ENCODE data around the gene ITGB1.
A peak's percentile ranks its signal among the peaks of the same experiment; 100 is the strongest.

Gene ITGB1

DNA sequence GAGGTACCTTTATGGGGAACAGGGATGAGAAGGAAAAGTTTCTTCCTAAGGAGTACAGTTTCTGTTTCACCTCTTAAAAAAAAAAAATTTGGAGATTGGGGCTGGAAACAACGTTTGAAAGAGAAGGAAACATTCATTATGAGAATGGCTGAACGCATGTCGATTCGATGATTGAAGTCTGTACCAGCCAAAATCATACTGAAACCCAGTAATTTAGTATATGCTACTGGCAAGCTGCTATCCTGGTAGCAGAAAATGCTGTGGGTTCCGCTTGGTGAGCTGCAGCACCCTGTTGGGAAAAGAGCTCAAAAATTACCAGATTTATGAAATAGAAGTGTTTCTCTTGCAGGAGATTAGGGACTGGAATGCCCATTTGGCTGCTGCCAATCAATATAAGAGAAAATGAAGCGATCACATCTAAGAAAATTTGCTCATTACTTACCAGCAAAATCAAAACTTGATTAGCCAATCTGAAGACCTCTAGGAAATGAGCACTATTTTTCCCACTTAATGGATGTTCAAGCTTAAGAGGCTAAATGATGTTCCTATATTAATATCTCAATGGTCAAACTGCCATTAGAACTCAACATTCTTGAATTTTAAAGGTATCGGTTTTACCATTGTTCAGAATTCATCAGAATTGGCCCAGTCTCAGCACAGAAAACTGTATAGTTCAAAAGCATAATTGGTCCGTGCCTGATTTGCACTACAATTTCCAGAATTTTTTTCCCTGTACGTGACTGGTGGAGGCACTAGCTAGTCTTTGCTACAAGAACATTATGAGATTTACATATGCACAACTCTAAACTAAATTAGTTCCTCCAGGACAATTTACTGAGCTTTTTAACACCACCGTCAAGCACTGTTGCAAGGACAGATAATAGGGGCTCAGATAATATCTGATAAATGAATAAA, 1.2 kb upstream of the ITGB1 start:
- TF ChIP-seq, protein P1, sequence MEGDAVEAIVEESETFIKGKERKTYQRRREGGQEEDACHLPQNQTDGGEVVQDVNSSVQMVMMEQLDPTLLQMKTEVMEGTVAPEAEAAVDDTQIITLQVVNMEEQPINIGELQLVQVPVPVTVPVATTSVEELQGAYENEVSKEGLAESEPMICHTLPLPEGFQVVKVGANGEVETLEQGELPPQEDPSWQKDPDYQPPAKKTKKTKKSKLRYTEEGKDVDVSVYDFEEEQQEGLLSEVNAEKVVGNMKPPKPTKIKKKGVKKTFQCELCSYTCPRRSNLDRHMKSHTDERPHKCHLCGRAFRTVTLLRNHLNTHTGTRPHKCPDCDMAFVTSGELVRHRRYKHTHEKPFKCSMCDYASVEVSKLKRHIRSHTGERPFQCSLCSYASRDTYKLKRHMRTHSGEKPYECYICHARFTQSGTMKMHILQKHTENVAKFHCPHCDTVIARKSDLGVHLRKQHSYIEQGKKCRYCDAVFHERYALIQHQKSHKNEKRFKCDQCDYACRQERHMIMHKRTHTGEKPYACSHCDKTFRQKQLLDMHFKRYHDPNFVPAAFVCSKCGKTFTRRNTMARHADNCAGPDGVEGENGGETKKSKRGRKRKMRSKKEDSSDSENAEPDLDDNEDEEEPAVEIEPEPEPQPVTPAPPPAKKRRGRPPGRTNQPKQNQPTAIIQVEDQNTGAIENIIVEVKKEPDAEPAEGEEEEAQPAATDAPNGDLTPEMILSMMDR (IDR thresholded peaks at IDR 0.05; ENCODE audit: insufficient read depth, low read depth, low read length, missing control alignments): no peak
- H3K4me3 ChIP-seq (ENCODE audit: low read depth, low read length): peak overlapping the region; percentile 85
- peak; percentile 82 for DNase-seq (ENCODE audit: low read depth)

DNA sequence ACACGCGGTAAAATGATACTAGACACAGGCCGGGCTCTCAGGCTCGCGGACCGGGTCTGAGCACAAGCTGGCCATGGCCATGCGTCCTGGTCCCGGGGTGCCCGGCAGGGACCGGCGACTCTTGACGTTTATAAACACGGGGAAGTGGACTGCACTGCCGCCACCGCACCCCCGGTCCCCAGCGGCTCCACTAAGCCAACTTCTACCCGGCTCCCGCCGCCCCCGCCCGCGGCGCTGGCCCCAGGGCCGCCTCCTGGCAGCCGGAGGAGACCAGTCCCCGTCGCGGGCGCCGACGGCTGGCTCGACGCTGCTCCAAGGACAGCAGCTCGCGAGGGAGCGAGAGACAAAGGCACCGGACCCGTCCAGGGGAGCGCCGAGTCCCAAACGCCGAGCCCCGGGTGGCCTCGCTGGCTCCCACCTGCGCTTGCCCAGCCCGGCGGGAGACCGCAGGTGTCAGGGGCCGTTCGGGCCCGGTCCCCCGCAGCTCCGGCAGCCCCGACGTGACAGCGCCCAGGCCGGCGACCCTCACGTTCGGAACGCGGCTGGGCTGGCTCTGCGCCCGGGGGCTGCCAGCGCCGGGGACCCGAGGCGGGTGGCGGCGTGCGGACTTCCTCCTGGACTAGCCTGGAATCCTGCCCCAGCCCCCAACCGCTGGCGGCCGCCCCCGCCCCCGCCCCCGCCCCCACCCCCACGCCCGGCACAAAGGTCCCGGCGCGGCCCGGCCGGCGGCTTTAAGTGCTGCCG, 517 bp downstream of the ITGB1 start:
- TF ChIP-seq, protein P1 (IDR thresholded peaks at IDR 0.05; ENCODE audit: insufficient read depth, low read depth, low read length, missing control alignments): no peak
- peak; percentile 52 for DNase-seq (ENCODE audit: low read depth)
- H3K4me3 ChIP-seq (ENCODE audit: low read depth, low read length): peak overlapping the region; percentile 85

DNA sequence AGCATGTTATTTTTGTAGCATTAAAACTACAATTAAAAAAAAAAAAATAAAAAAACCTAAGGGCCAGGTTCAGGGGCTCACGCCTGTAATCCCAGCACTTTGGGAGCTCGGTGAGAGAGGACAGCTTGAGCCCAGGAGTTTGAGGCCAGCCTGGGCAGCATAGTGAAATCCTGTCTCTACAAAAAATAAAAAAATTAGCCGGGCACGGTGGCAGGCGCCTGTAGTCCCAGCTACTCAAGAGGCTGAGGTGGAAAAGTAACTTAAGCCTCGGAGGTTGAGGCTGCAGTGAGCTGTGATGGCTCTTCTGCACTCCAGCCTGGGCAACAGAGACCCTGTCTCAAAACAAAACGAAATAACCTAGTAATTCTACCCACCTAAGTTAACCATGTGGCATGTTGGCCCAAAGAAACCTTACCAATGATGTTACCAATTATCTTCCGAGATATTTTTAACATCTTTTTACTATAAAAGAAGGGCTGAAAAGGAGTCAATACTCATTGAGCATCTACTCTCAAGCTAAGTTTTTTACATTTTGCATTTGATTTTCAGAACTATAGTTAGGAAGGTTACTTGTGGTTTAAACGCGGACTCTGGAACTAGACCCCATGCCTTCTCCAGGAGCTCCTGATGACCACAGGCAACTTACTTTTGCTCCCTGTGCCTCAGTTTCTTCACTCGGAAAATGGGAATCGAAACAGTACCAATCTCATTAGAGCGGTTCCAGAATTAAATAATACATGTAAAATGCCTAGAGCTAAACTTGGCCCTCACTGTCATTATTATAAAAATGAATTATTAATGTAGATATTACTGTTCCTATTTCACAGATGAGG, 1.4 kb downstream of the ITGB1 start:
- TF ChIP-seq, protein P1 (IDR thresholded peaks at IDR 0.05; ENCODE audit: insufficient read depth, low read depth, low read length, missing control alignments): no peak
- no peak for DNase-seq (ENCODE audit: low read depth)
- peak overlapping the region; percentile 85 for H3K4me3 ChIP-seq (ENCODE audit: low read depth, low read length)

DNA sequence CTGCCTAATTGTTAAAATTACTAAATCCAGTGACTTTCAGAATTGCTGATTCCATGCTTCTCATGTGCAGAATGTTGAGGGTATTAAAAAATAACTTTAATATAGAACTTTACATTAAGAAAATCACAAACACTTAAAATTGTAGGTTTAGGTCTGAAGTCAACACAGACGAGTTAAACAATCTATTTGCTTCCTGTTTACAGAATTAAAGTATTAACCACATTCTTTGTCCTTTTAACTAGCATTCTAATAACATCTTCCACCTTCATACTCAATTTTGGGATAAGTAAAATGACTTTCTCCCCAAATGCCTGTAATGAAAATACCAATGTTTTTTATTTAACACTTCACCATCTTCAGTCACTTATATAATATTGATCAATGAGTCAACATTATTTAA, 2.2 kb downstream of the ITGB1 start:
- H3K4me3 ChIP-seq (ENCODE audit: low read depth, low read length): peak overlapping the region; percentile 85
- TF ChIP-seq, protein P1 (IDR thresholded peaks at IDR 0.05; ENCODE audit: insufficient read depth, low read depth, low read length, missing control alignments): no peak
- DNase-seq (ENCODE audit: low read depth): no peak

DNA sequence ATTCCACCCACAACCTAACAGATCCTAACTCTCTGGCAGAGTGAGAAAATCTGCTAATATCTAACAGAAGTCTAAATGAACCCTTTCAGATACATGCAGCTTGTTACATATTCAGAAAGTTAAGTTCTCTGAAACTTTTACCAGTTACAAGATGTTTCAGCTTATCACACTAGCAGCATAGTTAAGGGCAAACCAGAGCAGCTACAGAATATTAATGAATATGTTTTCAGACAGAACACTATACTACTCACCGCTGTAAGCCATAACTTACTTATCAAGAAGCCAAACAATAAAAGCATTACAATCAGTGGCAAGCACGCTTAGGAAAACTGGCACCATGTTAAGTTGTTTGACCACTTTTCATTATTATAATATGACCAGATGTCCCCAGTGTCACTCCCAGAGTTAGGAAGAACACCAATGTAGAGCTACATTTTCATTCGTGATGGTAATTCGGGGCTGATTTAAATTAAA, 2.7 kb downstream of the ITGB1 start:
- no peak for DNase-seq (ENCODE audit: low read depth)
- H3K4me3 ChIP-seq (ENCODE audit: low read depth, low read length): peak overlapping the region; percentile 85
- TF ChIP-seq, protein P1 (IDR thresholded peaks at IDR 0.05; ENCODE audit: insufficient read depth, low read depth, low read length, missing control alignments): no peak

DNA sequence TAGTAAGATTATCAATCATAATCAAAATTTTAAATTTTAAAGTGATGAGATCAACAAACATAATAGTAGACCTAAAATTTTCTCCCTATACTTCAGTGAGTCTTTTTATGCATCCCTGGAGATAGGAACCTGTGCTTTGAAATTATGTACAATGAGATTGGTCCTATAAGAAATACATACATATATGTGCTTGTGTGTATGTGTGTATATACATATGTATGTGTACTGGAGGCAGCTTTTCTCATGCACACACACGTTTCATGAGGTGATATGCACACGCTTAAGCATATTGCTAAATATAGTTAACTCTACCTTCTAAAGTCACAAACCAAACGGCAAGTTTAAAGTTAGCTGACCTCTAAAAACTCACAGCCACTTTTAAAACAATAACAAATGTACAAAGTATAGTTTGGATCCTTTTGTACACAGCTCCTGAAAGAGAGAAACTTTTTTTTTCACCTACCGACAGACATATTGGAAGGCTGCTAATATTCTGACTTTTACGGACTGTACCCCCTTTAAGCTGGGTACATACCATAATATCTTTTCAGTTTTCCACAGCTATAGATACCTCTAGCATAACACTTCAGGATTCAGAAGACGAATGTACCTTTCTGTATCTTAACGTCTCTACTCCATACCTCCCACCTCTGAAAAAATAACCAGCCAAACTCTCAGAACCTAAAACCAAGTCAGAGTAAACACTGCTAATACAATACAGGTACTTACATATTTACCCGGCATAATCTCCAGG, 3.3 kb downstream of the ITGB1 start:
- peak overlapping the region; percentile 85 for H3K4me3 ChIP-seq (ENCODE audit: low read depth, low read length)
- TF ChIP-seq, protein P1 (IDR thresholded peaks at IDR 0.05; ENCODE audit: insufficient read depth, low read depth, low read length, missing control alignments): no peak
- DNase-seq (ENCODE audit: low read depth): peak; percentile 66

Measured in GM12865 (cell line).